ENCODE measurements around the gene HIP1. TPM values are rescaled to one million over a fixed set of nuclear protein-coding genes. Genes with fewer than 3 reads are reported as not detected.
"Not testable (repeated sequence)": the region's sequence is repeated elsewhere in the genome, so short reads cannot be mapped to it uniquely, and the experiment has no call there.

HIP1 gene
- polyA plus RNA-seq, 3 donors, result 30.2 to 35.6 (median 33.1) TPM

DNA sequence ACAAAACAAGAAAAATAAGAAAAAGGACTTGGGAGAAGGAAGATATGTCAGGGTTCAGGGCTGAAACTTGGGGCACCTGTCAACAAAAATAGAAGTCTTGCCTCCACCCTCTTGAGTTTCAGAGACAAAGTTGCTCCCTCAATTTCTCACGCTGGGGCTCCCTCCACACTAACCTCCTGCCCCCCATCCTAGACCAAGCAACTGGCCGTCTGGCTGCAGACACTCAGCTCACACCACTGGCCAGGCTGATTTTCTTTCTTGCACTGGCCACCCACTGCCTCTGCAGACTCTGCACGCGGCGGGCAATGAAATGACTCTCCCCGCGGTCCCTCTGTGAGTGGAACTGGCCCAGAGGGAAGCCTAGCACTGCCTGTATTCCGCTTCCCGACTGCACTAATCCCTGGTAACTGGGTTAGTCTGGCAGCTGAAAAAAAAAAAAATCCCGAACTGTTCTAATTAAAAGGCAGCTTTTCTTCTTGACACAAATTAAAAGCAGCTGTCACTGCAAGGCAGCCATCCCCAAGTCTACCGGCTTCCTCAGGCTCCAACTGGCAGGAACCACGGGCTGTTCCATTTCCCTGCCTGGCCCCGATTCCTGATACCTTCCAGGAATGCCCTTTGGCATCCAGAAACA, 163.1 kb downstream of the HIP1 start:
- no peak for DNase-seq

DNA sequence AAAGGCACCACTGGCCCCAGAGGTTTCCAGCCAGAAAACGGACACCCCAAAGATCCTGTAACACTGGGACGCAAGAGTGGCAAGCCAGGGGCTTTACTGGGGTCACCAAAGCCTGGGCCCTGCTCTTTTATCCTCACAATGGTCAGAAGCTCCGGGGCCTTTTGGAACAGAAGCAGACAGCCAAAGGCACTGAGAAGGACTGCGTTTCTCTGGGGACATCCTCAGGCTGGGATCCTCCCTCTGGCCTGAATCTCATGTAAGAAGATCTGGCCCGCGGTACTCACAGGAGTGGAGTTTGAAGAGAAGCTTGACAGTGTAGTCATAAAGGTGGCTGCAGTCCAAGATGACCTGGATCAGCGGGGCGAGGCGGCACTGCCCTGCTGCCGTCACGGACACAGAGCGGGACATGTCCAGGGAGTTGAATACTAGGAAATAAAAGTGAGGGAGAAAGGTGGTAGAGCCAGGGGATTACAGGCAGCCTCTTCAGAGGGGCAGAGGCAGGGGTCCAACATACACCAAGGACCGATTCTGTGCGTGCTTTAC, 165.2 kb downstream of the HIP1 start:
- no peak for DNase-seq

DNA sequence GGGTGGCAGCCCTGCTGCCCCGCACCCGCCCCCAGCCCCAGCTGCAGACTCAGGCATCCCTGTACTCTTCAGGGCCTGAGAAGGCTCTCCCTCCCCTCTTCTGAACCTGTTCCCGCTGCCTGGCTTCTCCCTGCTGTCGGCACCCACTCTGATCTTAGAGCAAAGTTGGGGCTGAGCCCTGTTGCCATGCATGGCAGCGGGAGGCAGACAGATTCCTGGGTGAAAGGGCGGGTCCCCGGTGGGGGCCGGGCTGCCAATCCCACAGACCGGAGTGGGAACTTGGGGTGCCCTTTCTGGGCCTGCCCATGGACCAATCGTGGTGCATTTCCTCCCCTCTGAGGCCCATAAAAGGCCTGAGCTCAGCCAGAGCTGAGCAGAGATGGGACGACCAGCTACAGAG, 165.9 kb downstream of the HIP1 start:
- DNase-seq, result no peak

DNA sequence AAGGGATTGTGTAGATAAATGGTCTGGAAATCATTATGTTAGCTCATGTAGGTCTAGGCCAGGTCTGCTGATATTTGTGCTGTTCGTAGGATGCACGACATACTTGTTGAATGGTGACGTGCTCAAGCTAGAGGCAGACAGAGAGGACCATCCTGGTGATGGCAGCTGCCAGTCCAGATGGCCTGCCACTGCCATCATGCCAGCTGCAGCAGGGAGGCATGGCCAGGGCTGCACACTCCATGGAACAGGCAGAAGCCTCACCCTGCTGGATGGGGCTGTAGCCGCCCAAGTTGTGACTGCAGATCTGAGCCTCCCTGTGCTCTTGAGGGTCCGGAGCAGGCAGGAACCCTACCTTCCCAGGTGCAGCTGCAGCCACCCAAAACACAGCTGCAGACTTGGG, 166.3 kb downstream of the HIP1 start:
- no peak for DNase-seq

DNA sequence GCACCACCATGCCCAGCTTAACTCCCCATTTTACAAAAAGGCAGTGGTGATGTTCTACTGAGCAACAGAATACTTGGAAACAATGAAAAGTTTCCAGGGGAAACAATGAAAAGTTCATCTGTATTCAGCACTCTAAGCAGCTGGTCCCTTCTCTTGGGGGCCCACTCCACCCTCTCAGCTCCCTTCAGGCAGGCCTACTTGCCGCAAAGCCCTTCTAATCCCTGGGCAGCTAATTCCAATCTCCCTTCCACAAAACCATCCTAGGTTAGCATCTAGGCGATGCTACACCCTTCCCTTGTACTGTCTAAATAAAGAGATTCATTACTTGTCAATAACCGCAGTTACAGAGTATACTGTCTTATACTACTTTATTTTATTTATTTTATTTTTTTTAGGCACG, 167.5 kb downstream of the HIP1 start:
- DNase-seq, result no peak

DNA sequence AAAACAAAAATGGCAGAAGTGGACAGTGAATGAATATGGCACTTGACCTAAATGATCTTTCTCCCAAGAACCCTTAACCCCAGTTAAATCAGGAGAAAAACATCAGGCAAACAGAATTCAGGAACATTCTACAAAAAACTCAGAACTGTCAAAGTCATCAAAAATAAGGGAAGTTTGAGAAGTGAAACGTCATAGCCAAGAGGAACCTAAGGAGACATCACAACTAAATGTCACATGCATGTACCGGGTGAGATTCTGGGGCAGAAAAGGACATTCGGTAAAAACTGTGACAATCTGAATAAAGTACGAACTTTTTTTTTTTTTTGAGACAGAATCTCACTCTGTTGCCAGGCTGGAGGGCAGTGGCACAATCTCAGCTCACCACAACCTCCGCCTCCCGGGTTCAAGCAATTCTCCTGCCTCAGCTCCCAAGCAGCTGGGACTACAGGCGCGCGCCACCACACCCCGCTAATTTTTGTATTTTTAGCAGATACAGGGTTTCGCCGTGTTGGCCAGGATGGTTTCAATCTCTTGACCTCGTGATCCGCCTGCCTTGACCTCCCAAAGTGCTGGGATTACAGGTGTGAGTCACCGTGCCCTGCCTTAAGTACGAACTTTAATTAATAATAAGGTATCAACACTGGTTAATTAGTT, 169.0 kb downstream of the HIP1 start:
- DNase-seq, result not testable (repeated sequence)

DNA sequence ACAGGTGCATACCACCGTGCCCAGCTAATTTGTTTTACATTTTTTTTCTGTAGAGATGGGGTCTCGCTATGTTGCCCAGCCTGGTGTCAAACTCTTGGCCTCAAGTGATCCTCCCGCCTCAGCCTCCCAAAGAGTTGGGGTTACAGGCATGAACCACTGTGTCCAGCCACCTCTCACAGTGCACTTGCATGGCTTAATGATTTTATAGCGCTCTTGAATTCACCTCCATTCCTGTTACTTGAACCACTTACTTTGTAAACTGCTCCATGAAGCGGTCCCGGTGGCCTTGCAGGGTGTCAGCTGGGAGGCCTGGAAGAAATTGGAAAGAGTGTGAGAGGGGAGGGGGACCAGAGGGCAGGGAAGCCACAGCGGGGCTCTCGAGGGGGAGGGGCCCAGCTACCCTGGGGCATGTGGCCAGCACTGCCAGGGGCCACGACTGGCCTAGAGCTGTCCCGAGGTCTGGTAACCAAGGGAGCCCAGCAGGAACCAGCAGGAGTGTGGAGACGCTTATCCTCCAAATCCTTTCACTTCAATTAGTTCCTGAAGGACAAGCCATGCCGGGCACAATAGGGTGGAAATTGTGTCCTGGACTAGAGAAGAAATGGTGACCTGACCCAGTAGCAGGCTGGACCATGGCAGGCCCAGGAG, 170.7 kb downstream of the HIP1 start:
- no peak for DNase-seq

DNA sequence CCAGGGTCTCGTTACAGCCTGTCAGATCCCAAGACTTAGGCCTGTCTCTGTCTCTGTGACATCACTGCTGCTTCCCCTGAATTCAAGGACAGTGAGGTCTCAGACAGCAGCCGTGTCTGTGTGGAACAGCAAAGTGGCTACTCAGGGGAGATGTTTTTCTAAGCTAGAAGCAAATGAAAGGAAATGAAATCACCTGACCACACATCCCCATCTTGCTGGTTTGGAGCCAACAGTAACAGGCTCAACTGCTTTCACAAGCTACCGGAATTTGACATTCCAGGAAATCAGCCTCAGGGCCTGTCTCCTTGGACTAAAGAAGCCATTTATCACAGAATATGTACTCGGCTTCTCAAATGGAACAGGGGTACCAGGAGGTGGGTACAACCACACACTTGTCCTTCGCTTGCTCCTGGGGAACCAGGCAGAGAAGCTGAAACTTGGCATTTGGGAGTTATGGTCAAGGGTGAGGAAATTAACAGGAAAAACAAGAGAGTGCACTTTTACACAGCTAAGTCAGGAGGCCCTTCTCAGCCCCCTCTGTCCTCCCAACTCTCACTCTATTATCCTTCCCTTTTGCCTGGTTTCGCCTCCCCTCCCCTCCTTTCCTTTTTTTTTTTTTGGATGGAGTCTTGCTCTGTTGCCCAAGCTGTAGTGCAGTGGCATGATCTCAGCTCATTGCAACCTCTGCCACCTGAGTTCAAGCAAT, 173.5 kb downstream of the HIP1 start:
- peak; percentile 82 for DNase-seq

DNA sequence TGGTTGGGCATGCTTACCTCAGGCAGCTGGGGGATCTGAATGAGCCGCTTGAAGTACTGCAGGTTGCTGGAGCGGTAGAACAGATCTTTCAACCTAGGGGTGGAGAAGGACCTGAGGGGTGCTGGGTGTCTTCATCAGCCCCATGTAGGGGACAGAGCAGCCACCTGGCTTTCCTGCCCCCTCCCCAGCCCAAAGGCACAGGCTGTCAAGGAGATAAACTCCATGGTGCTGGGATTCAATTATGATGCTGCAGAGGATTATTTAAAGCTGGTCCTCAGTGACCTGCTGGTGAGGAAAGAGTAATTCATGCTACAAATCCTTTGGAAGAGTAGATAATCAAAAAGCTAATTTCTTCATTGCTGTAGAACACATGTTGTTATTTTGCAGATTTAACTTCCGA, 175.6 kb downstream of the HIP1 start:
- DNase-seq, result no peak

DNA sequence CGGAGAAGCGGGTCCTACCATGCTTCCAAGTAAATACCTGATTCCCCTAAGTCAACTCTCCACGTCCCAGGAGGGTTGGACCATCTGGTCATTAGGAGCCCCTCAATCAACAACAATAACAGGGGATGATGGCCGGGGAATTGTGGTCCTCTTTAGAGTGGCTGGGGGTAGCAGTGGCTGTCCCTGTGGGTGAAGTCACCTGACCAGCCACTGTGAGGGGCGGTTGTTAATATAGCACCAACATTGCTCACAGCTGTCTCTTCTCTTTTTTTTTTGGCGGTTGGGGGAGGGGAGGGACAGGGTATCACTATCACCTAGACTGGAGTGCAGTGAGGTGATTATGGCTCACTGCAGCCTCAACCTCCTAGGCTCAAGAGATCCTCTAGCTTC, 178.8 kb downstream of the HIP1 start:
- no peak for DNase-seq

DNA sequence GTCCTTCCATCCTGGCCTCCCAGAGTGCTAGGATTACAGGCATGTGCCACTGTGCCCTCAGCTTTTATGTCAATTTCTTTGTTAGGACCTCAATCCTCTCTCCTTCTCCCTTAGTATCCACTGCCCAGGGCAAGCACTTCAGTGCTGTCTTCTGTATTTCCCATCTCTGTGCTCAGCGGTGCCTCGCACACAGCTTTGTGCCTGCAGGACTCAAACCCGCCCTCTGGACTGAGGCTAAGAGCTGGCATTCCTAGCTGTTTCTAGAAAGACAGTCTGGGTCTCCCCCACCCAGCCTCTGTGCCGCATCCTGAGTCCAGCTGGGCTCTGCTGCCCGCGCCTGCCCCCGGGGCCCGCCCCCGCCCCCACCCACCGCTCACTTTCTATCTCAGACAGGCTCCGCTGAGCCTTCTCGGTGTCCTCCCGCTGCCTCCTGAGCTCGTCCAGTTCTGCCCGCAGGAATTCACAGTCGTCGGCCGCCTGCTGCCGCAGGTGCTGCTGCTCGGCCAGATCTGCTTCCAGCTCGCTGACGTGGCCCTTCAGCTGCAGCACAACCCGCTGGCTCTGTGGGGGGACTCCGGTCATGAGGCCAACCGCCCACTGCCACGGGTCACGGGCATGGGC, 179.3 kb downstream of the HIP1 start:
- DNase-seq, result peak; percentile 55

DNA sequence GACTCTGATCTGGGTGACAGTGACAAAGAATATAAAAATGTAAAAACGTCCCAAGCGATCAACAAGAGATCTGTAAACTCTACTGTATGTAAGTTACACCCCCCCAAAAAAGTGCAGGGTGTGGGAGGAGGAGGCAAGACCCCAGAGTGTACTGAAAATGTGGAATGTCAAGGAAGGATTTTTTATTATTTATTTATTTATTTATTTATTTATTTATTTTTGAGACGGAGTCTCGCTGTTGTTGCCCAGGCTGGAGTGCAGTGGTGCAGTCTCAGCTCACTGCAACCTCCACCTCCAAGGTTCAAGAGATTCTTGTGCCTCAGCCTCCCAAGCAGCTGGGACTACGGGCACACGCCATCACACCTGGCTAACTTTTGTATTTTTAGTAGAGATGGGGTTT, 181.9 kb downstream of the HIP1 start:
- not testable (repeated sequence) for DNase-seq

DNA sequence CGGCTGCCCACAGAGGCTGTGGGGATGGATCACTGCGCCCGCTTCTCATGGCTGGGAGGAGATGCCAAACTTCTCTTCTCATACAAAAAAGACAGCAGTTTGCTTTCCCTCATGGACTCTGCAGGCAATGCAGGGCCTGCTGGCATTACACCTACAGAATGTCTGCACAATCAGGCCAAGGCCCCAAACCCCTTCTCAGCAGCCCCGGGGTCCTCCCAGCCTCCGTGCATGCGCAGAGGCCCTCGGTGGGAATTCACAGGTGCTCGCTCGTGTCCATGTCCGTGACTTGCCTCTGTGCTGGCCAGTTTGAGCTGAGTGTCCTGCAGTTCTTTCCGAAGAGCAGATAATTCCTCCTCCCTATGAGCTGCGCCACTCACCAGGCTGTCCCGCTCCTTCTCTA, 183.0 kb downstream of the HIP1 start:
- no peak for DNase-seq

DNA sequence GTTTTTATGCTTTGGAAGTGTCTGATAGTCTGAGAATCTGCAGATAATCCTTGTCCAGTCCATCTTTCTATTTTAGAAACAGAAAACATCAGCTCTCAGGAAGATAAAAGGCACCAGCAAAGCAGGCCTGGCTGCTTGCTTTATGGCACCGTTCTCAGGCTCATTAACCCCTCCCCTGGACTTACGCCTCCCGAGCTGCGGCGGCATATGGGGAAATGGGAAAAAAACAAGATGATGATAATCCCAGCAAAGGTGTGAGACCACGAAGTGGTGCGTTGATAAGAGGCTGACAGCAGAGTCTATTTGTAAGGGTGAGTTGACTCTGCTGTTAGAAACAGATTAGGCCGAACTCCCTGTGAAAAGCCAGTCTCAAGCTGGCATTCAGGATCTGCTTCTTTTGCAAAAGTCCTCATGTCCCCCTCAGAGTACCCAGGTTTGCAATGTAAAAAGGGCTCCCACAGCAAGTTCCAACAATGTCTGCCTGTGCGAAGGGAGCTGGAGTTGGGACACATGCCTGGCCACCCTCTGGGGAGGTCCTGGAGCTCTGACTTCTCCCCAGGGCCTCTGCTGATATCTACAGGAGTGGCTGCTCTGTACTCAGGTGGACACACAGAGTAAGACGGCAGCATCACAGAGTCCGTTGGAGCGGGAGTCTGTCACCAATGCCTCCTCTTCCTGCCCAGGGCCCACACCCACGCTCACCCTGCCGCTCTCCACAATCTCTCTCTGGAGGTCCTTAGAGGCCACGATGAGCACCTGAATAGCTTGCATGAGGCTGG, 192.3 kb downstream of the HIP1 start:
- no peak for DNase-seq

DNA sequence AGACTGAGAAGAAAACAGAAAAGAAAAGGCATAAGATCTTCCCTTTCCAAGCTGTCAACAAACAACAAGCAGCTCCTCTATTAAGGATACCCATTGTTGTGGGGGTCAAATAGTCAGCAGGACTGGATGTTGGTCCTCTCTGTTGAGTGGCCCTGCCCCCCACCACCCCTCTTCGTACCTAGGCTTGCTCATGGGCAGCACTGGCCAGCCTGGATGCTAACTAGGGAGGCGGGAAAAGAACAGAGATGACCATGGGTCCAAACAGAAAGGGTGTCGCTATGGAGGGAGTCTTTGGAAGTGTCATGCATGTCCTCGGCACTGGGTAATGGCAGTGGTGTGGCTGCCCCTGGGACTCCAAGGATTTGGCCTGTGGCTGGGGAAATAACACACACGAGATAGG, 201.0 kb downstream of the HIP1 start:
- DNase-seq, result no peak

DNA sequence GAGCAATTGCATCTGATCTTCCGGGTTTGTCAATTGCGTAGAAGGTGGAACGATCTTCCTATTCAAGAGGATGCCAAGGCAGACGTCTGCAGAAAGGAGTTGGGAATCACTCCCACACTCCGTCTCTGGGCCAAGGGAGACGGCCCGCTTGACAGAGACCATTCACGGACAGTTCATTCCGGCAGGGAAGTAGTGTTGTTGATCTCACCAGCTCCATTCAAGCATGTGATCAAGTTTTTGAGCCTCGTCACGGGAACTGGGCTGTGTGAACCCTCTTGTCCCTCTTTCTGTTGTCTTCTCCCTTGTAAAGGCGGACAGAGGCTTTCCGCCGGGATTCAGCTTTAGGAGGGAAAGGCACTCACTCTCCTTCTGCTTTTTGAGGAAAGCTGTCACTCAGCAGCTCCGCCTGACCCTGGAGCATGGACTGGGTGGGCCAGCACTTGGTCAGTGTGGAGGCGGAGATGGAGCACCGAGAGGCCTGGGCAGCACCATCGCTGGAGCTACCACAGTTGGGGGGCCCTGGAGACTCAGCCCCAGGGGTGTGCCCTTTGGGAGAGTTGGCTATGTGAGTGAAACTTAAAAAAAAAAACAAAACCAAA, 201.7 kb downstream of the HIP1 start:
- no peak for DNase-seq

DNA sequence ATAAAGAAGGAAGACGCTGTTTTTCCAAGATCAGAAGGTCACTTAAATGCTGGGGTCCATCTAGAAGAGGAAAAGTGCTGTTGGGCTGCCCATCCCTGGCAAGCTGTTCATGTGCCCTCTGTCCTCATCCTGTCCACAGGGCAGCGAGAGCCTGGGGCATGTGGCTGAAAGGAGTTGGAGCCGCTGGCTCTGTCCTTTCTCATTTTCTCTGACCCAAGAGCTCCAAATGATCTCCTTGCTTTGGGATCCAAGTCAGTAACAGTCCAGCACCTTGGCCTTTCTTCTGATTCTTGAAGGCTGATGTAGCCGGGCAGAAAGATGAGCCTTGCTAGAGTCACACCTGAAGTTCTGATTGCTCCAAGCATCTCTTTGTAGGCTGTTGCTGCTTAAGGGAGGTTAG, 202.2 kb downstream of the HIP1 start:
- DNase-seq, result no peak

DNA sequence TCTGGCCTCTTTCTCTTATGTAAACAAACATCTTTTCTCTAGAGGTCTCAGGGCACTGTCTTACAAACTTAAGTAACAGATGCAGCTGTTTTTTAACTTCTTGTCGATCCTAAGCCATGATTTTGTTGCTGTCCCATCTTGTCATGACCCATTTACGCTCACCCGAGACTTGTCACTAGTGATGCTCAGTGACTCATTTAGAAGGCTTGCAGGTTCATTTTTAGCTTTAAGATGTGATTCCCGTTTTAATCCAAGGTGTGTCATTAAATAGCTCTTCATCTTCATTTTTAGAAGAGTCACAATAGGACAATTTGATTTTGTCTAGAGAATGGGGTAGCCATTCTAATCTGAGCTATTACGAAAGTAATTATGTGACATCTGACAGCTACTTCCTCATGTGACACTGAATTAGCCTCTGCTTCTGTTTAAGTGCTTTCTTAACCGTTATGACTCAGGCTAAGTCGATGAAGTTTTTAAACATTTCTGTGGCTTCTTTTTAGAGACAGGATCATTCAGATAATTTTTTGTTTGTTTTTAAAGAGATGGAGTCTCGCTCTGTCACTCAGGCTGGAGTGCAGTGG, 203.9 kb downstream of the HIP1 start:
- no peak for DNase-seq

DNA sequence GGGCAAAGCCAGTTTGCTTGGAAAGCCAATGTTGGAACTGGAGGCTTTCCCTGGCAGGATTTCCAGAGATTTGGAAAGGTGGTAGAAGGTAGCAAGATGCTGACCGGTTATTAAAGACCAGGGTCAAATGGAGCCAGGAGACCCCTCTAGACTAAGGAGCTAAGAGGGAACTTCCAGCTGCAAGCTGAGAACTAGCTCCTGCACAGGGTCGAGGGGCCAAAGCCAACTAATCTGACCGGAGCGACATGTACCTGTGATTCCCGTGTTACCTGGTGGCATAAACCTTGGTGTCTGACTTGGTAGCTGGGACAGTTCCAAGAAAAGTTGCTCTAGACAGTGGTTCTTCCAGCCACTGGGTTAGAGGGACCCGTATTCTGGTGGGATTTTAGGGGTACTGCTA, 204.8 kb downstream of the HIP1 start:
- no peak for DNase-seq

DNA sequence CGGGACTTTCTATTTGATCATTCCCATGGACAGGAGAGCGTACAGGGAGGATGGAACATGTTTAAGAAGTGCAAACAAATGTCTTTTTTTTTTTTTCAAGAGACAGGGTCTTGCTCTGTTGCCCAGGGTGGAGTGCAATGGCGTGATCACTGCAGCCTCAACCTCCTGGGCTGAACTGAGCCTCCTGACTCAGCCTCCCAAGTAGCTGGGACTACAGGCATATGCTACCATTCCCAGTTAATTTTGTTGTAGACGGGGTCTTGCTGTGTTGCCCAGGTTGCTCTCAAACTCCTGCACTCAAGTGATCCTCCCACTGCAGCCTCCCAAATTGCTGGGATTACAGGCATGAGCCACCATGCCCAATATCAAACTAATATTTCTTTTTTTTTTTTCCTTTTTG, 206.1 kb downstream of the HIP1 start:
- no peak for DNase-seq
